ENCODE data around the gene SARM1.

DNA sequence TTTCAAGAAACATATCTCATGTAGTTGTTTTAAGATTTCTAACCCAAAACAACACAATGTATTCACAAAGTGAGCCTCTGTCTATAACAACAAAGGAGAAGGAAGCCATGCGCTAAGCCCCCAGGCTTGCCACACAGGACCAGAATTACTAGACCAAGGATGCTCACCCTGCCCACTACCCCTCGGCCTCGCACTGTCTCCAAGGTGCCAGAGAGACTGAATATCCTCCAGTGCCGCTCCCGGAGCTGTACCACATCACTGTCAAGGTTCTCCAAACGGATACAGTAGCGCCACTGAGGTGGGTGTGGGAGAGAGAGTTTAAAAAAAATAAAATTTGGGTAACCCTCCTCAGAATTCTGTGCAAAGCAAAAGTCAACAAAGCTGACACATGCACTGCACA, 21.2 kb upstream of the SARM1 start:
- TF ChIP-seq, protein P1, sequence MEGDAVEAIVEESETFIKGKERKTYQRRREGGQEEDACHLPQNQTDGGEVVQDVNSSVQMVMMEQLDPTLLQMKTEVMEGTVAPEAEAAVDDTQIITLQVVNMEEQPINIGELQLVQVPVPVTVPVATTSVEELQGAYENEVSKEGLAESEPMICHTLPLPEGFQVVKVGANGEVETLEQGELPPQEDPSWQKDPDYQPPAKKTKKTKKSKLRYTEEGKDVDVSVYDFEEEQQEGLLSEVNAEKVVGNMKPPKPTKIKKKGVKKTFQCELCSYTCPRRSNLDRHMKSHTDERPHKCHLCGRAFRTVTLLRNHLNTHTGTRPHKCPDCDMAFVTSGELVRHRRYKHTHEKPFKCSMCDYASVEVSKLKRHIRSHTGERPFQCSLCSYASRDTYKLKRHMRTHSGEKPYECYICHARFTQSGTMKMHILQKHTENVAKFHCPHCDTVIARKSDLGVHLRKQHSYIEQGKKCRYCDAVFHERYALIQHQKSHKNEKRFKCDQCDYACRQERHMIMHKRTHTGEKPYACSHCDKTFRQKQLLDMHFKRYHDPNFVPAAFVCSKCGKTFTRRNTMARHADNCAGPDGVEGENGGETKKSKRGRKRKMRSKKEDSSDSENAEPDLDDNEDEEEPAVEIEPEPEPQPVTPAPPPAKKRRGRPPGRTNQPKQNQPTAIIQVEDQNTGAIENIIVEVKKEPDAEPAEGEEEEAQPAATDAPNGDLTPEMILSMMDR (IDR thresholded peaks at IDR 0.05; ENCODE audit: poor library complexity), result no peak
- TF ChIP-seq EZH2phosphoT487 (IDR thresholded peaks at IDR 0.05; ENCODE audit: low read depth, severe bottlenecking, unreplicated experiment), result no peak
